H9 (cell line): ENCODE data around the gene OGFR. TPM values are rescaled to one million over a fixed set of nuclear protein-coding genes. Genes with fewer than 3 reads are reported as not detected.

Source experiments
- DNase-seq: peaks from one replicate; pipeline ENCODE4 v3.0.0-alpha.2; 2017
- H2AFZ ChIP-seq: one replicate; pipeline ENCODE4 v1.6.1; 2013; ENCODE audit warnings: mild to moderate bottlenecking, low read length, control low read depth, moderate library complexity
- H2AK5ac ChIP-seq: 2 replicates; pipeline ENCODE4 v1.6.1; 2013; ENCODE audit warnings: low read length, control low read depth, mixed read lengths; ENCODE audit not compliant: insufficient read length
- H2BK120ac ChIP-seq: one replicate; pipeline ENCODE4 v1.6.1; 2013; ENCODE audit warnings: low read depth, mild to moderate bottlenecking, low read length, control low read depth, inconsistent platforms; ENCODE audit not compliant: poor library complexity, severe bottlenecking
- H2BK12ac ChIP-seq: 2 replicates; pipeline ENCODE4 v1.6.1; 2013; ENCODE audit warnings: low read length, control low read depth, mixed read lengths, low read depth; ENCODE audit not compliant: insufficient read length
- H2BK15ac ChIP-seq: 2 replicates; pipeline ENCODE4 v1.6.1; 2013; ENCODE audit warnings: low read depth, low read length, control low read depth
- H2BK20ac ChIP-seq: one replicate; pipeline ENCODE4 v1.6.1; 2013; ENCODE audit warnings: low read depth, mild to moderate bottlenecking, low read length, control low read depth, inconsistent platforms; ENCODE audit not compliant: poor library complexity, severe bottlenecking
- H2BK5ac ChIP-seq: 2 replicates; pipeline ENCODE4 v1.6.1; 2013; ENCODE audit warnings: low read length, control low read depth, mixed read lengths; ENCODE audit not compliant: insufficient read length
- H3K14ac ChIP-seq: 2 replicates; pipeline ENCODE4 v1.6.1; 2013; ENCODE audit warnings: low read length, control low read depth; ENCODE audit not compliant: insufficient read depth
- H3K18ac ChIP-seq: 2 replicates; pipeline ENCODE4 v1.6.1; 2013; ENCODE audit warnings: low read depth, mild to moderate bottlenecking, mixed read lengths, low read length, control low read depth; ENCODE audit not compliant: insufficient read length
- H3K23ac ChIP-seq: 2 replicates; pipeline ENCODE4 v1.6.1; 2013; ENCODE audit warnings: low read length, control low read depth, mixed read lengths, low read depth; ENCODE audit not compliant: insufficient read length
- H3K23me2 ChIP-seq: 2 replicates; pipeline ENCODE4 v1.6.1; 2013; ENCODE audit warnings: low read depth, mild to moderate bottlenecking, mixed read lengths, low read length, control low read depth; ENCODE audit not compliant: insufficient read length, poor library complexity, severe bottlenecking
- H3K27ac ChIP-seq: 2 replicates; pipeline ENCODE4 v1.5.1; 2013; ENCODE audit warnings: low read length, control low read depth, mixed read lengths, low read depth; ENCODE audit not compliant: insufficient read length
- H3K27me3 ChIP-seq: 2 replicates; pipeline ENCODE4 v1.6.1; 2013; ENCODE audit warnings: low read length, control low read depth, inconsistent platforms; ENCODE audit not compliant: insufficient read depth
- H3K4ac ChIP-seq: 2 replicates; pipeline ENCODE4 v1.6.1; 2013; ENCODE audit warnings: low read depth, mild to moderate bottlenecking, control low read depth, inconsistent platforms, low read length, moderate library complexity
- H3K4me1 ChIP-seq: 2 replicates; pipeline ENCODE4 v1.6.1; 2013; ENCODE audit warnings: low read length, control low read depth, inconsistent platforms; ENCODE audit not compliant: insufficient read depth
- H3K4me2 ChIP-seq: 2 replicates; pipeline ENCODE4 v1.6.1; 2013; ENCODE audit warnings: low read length, control low read depth, mixed read lengths; ENCODE audit not compliant: insufficient read length, insufficient read depth
- H3K56ac ChIP-seq: 2 replicates; pipeline ENCODE4 v1.6.1; 2013; ENCODE audit warnings: low read depth, mild to moderate bottlenecking, mixed read lengths, low read length, control low read depth; ENCODE audit not compliant: insufficient read length
- H3K79me1 ChIP-seq: 2 replicates; pipeline ENCODE4 v1.6.1; 2013; ENCODE audit warnings: low read depth, mild to moderate bottlenecking, moderate library complexity, low read length, control low read depth, inconsistent platforms; ENCODE audit not compliant: insufficient read depth, poor library complexity, severe bottlenecking
- H3K79me2 ChIP-seq: 2 replicates; pipeline ENCODE4 v1.6.1; 2013; ENCODE audit warnings: low read length, control low read depth, inconsistent platforms; ENCODE audit not compliant: insufficient read depth
- H3K9ac ChIP-seq: 2 replicates; pipeline ENCODE4 v1.6.1; 2013; ENCODE audit warnings: low read length, control low read depth, mixed read lengths; ENCODE audit not compliant: insufficient read length; ENCODE audit errors: extremely low read depth
- H3K9me3 ChIP-seq: one replicate; pipeline ENCODE4 v1.6.1; 2013; ENCODE audit warnings: low read depth, low read length, inconsistent platforms; ENCODE audit not compliant: control insufficient read depth
- H3T11ph ChIP-seq: one replicate; pipeline ENCODE4 v1.6.1; 2013; ENCODE audit warnings: mild to moderate bottlenecking, low read length, control low read depth, inconsistent platforms
- H4K20me1 ChIP-seq: one replicate; pipeline ENCODE4 v1.6.1; 2013; ENCODE audit not compliant: control insufficient read depth, insufficient read length, insufficient read depth
- H4K5ac ChIP-seq: 2 replicates; pipeline ENCODE4 v1.6.1; 2013; ENCODE audit warnings: low read depth, mild to moderate bottlenecking, mixed read lengths, low read length, control low read depth; ENCODE audit not compliant: insufficient read length
- H4K8ac ChIP-seq: replicated peaks from 2 replicates; pipeline ENCODE4 v1.6.1; 2013; ENCODE audit warnings: low read length, control low read depth, mixed read lengths, low read depth; ENCODE audit not compliant: insufficient read length
- H4K91ac ChIP-seq: 2 replicates; pipeline ENCODE4 v1.6.1; 2013; ENCODE audit warnings: low read depth, mild to moderate bottlenecking, moderate library complexity, mixed read lengths, low read length, control low read depth; ENCODE audit not compliant: insufficient read length
- H3K27ac Mint-ChIP-seq, 3 experiments: 2 replicates in 2 of 3; 3 replicates in 1 of 3; pipeline ENCODE4 v1.8.0; 2020 to 2021; ENCODE audit warnings: mixed read lengths in 3 of 3, mild to moderate bottlenecking in 1 of 3, moderate library complexity in 1 of 3
- H3K27me3 Mint-ChIP-seq: 2 replicates; pipeline ENCODE4 v1.8.0; 2021; ENCODE audit warnings: low read depth, mild to moderate bottlenecking, moderate library complexity, mixed read lengths
- H3K36me3 Mint-ChIP-seq, 3 experiments: 2 replicates in 2 of 3; 3 replicates in 1 of 3; pipeline ENCODE4 v1.8.0; 2020 to 2021; ENCODE audit warnings: low read depth in 3 of 3, mixed read lengths in 3 of 3; ENCODE audit not compliant: insufficient read depth in 1 of 3
- H3K4me1 Mint-ChIP-seq, 2 experiments: 2 replicates each; pipeline ENCODE4 v1.8.0; 2020; ENCODE audit warnings: mixed read lengths in 2 of 2
- H3K4me3 Mint-ChIP-seq, 2 experiments: 2 replicates in 1 of 2; 3 replicates in 1 of 2; pipeline ENCODE4 v1.8.0; 2020 to 2021; ENCODE audit warnings: mild to moderate bottlenecking in 2 of 2, mixed read lengths in 2 of 2, moderate library complexity in 1 of 2
- H3K9me3 Mint-ChIP-seq, 2 experiments: 2 replicates in 1 of 2; 3 replicates in 1 of 2; pipeline ENCODE4 v1.8.0; 2020; ENCODE audit warnings: mild to moderate bottlenecking in 2 of 2, mixed read lengths in 2 of 2, moderate library complexity in 1 of 2
- CTCF ChIP-seq: fragments of 200-600 bp; sonication (generic); conservative IDR thresholded peaks from 3 replicates; pipeline ENCODE4 v1.8.0; 2021; ENCODE audit warnings: antibody characterized with exemption, mild to moderate bottlenecking
- WGBS: extraction: QIAGEN DNeasy Blood & Tissue Kit; methylation state at CpG from one replicate; pipeline ENCODE4 v1.1.7; 2013; ENCODE audit warnings: missing lambda C conversion rate, low lambda C conversion rate, mixed read lengths; ENCODE audit not compliant: insufficient read length; ENCODE audit errors: extremely low coverage; 5-methylcytosine and 5-hydroxymethylcytosine counted together
- total RNA-seq: library from RNA; stranded (reverse); gene quantifications from 2 replicates; pipeline ENCODE4 v1.2.1, GENCODE V29; 2021

The OGFR gene
- total RNA-seq, 1 experiment from 2014 or later: 33.1 TPM

GRCh38 chr20:62765021-62765420 lies 39.6 kb upstream of the OGFR start:
- Histone ChIP-seq H2AK5ac (no peak overlapping the region), H3K4me1 (no peaks in the 10 kb centered on the region), H2BK15ac (no peak overlapping the region), H3K18ac (no peak overlapping the region), H3K9me3 (no peaks in the 10 kb centered on the region), H2BK5ac (no peak overlapping the region), H3K56ac (no peak overlapping the region), H2BK20ac (no peak overlapping the region), H2AFZ (no peak overlapping the region), H3K23me2 (no peaks in the 10 kb centered on the region), H3K79me2 (no peaks in the 10 kb centered on the region), H3K4ac (no peak overlapping the region), H2BK120ac (no peak overlapping the region), H3K14ac (no peak overlapping the region), H4K8ac (no peak overlapping the region), H3K27me3 (no peaks in the 10 kb centered on the region), H3K79me1 (no peaks in the 10 kb centered on the region), H3K23ac (no peak overlapping the region), H4K91ac (no peak overlapping the region), H3K4me2 (no peak overlapping the region), H3K27ac (no peak overlapping the region), H4K5ac (no peak overlapping the region), H4K20me1 (no peaks in the 10 kb centered on the region), H2BK12ac (no peak overlapping the region), H3T11ph (no peak overlapping the region), H3K9ac (no peak overlapping the region)
- no peak for DNase-seq
- Mint-ChIP-seq H3K9me3 (no peaks in the 10 kb centered on the region; a peak in 1 of 5 replicates), H3K4me3 (no peak overlapping the region), H3K27ac (no peak overlapping the region), H3K27me3 (peaks cover 8% of the 10 kb centered on the region), H3K36me3 (no peaks in the 10 kb centered on the region), H3K4me1 (peaks cover 2 to 12% of the 10 kb centered on the region in 2 experiments; a peak in 3 of 4 replicates)
- WGBS: no CpG with 5 or more reads among the region's 6 CpGs
- no peak; the same call in 2 of the 3 replicates for TF ChIP-seq CTCF
